CD1c-positive myeloid dendritic cell (primary cell): ENCODE data around the gene PDLIM5.

ENCODE experiments used
- DNase-seq: peaks from one replicate; pipeline ENCODE4 v3.0.0-alpha.2; 2016; ENCODE audit errors: extremely low spot score

The PDLIM5 gene

DNA sequence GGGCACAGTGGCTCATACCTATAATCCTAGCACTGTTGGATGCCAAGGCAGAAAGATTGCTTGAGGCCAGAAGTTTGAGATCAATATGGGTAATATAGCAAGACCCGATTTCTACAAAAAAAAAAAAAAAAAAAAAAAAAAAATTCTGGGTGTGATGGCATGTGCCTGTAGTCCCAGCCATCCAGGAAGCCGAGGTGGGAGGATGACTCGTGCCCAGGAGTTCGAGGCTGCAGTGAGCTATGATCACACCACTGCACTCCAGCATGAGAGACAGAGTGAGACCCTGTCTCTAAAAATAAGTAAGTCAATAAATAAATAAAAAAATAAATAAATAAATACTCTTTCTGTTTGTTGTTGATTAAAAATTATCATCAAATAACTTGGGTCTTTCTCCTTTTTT, 243.6 kb downstream of the PDLIM5 start:
- no peak for DNase-seq

DNA sequence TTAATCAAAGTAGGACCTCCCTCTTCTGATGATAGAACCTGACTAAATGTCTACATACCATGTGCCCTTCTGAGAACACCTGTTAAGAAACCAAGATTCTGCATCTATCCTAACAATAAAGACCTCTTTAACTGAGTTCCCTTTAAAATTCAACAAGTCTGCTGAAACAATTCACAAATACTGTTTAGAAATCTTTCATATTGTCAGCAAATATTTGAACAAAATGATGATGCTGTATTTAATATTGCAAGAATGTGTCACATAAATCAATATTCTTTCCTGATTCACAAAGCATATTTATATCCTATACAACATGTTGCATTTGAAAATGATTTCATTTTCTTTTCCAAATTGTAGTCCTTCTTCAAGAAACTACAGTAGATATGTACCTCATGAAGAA, 246.4 kb downstream of the PDLIM5 start:
- DNase-seq = no peak

DNA sequence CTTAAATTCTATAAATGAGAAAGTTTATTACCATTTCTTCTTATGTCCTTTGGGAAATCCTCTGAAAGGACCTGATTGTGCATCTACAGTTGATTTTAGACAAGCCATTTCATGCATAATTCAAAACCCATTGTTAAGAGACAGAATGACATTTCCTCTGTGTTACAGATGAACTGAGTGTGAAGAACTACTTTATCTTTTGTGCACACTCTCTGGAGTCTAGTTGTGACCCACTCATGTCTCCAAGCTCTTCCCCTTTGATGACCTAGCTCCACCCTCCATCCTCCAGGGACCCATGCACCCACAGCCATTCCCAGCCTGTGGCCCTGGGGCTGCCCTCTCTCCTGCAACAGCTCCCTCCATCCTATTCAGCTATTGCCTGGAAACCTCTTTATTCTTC, 248.6 kb downstream of the PDLIM5 start:
- DNase-seq = no peak

DNA sequence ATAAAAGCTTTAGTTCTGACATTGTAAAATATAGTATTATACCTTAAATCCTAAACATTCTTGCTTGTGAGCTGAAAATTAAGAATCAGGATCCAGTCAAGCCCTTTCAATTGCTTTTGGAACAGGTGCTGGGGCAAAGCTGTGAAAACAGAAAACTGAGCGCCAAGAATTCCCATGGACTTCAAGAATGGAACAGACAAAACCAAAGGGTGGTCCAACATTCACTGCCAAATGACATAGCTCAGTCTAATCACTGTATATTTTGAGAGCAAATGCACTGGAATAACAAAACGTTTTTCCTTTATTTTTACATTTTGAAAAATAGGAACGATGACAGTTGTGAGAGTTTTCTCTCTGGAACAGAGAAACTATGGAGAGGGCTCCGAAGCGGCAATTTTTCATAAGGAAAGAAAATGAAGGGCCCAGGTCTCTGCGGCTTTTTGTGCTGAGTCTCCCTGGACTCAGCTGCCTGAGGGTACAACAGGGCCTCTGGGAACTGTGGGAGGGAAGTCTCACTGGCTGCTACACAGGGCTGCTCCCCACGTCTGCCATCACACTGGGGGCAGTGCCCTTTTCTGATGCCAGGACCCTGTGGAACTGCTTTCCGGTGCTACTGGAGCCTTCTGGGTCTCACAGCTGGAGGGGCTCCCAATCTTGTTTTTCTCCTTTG, 250.0 kb downstream of the PDLIM5 start:
- DNase-seq = no peak

DNA sequence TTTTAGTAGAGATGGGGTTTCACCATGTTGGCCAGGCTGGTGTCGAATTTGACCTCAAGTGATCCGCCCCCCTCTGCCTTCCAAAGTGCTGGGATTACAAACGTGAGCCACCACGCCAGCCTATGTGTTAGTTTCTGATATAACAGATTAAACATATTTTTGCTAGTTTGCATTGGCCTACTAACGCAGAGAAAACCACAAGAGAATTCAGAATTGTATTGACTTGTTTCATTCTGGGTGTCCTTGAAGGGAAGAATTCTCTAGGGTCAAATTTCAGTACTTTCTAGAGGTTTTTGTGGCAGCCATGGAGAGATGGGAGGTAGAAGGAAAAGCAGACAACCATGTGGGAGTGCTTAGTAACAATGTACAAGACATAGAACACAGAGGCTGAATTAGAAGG, 259.9 kb downstream of the PDLIM5 start:
- no peak for DNase-seq

- DNase-seq = no peak
Observed at GRCh38 chr4:94714365-94715160, 262.8 kb downstream of the PDLIM5 start.

GRCh38 chr4:94715726-94716125, 264.0 kb downstream of the PDLIM5 start:
- DNase-seq = no peak
